Raji (cell line): ENCODE measurements around the gene TRABD2B.

Experiments used
- POLR2A ChIP-seq: IDR thresholded peaks from 2 replicates; pipeline ENCODE4 v1.6.1; 2011; ENCODE audit warnings: low read depth, low read length, control low read depth; ENCODE audit not compliant: insufficient read depth

TRABD2B gene

GRCh38 chr1:47997289-47998200 is at the start of gene TRABD2B:
TRABD2B (minus strand) TSS chr1:47997385.
- no peak for TF ChIP-seq POLR2A

DNA sequence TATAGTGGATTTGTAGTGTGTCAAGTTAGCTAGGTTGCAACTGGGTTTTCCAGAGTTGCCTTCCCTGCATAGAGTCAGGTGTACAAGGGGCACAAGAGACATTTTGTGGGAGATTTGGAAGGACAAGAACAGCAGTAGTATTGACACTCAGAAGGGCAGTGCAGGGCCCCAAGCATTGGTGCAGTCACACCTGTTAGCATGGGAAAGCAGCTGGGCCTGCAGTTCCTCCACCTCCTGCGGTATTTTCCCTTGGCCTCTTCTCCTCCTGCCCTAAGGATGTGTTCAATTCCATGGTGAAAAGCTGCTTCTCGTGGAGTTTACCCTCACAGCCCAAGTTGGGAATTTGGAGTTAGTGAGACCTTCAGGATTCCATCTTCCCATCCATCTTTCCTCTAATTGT is 47.1 kb upstream of the TRABD2B start:
- TF ChIP-seq POLR2A: no peak

DNA sequence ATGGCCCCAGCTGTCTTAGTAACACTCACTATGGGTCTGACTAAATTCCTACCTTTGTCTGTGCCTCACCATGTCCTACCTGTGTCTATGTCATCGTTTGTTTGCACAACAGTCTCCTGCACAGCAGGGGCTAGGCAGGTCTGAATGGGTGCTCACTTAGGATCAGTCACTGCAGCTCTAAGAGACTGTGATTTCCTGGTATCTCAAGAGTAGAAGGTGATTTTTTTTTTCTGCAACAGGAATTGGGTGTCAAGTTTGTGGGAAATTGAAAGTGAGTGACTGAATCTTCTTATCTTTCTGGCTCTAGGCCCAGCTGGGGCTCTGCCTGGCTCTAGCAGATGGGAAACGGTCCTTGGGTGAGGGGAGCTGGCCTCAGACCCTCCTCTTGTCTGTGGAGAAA is 46.4 kb upstream of the TRABD2B start:
- no peak for TF ChIP-seq POLR2A

DNA sequence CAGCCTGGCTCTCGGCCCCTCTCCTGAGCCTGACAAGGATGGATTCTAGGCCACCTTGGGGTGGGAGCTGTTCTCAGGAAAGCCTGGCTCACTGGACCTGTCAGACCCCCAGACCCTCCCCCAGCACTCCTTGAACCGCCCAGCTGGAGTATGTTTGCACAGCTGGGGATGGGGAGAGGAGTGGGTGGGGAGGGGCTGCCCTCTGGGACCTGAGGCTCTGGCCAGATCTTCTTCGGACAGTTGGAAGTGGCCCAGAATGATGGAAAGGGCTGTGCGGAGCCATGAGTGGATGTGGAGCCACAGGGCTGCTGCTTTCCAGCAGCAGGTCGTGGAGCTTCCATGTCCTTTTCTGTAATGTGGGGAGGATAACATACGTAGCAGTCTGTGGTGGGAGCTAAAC is 43.0 kb upstream of the TRABD2B start:
- no peak for TF ChIP-seq POLR2A

GRCh38 chr1:48039088-48040054 is 42.2 kb upstream of the TRABD2B start:
- no peak for TF ChIP-seq POLR2A

GRCh38 chr1:48038270-48038767 is 41.1 kb upstream of the TRABD2B start:
- TF ChIP-seq POLR2A: no peak

DNA sequence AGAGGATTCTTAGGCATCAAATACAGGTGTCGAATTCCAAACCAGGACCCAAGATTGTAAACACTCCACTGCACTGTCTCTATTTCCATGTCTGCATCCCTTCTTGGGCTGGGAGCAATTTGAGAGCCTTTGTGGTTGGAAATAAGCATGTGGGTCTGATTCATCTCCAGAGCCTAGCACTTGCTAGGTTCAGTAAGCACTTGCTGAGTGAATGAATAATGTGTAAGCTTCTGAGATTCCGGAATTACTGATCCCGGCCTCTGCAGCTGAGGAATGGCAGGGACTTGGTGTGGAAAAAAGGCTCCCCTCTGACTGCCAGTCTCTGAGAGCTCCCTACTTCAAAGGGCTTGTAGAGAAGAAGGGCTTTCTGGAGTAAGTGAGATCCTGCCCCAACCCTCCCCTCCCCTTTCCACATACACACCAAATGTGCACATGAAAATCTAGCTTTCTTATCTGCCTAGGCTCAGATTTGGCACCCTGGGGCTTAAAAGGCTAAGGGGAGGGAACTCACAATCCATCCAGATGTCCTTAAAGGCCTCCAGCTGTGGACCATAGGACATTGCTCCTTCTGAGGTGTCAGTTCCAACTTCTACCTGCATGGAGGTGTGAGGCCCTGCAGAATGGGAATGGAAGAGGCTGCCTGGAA is 39.6 kb upstream of the TRABD2B start:
- no peak for TF ChIP-seq POLR2A

DNA sequence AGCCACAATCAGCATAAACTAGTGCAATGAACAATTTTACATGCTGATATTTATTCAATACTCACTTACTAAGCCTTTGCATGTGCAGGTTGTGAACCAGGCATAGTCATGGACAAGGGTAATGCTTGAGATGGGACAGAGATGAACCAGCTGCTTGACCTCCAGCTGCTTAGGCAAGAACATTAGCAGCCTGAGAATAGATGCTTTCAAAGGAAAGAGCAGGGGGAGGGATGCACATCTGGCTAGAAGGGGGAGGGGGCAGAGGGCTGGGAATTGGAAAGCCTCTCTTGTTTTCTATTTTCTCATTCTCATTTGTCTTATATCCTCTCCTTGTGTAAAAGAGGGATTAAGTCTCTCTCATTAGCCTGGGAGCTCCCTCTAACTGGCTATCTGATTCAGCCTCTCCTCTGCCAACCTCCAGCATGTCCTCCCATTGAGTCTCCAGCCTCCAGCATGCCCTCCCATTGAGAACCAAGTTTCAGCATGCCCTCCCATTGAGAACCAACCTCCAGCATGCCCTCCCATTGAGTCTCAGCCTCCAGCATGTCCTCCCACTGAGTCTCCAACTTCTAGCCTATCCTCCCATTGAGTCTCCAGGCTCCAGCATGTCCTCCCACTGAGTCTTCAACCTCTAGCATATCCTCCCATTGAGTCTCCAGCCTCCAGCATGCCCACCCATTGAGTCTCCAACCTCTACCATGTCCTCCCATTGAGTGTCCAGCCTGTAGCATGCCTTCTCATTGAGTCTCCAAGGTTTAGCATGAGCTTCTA is 38.4 kb upstream of the TRABD2B start:
- TF ChIP-seq POLR2A: no peak

- no peak for TF ChIP-seq POLR2A
These were observed 36.4 kb upstream of the TRABD2B start for GRCh38 chr1:48033495-48034045.

DNA sequence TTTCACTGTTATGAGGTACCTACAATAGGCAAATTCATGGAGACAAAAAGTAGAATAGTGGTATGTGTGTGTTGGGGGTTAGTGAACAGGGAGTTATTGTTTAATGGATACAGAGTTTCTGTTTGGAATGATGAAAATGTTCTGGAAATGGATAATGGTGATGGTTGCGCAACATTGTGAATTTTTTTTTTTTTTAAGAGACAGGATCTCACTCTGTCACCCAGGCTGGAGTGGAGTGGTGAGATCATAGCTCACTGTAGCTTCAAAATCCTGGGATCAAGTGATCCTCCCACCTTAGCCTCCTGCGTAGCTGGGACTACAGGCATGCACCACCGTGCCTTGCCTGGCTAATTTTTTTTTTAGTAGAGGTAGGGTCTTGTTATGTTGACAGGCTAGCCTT is 34.5 kb upstream of the TRABD2B start:
- no peak for TF ChIP-seq POLR2A

DNA sequence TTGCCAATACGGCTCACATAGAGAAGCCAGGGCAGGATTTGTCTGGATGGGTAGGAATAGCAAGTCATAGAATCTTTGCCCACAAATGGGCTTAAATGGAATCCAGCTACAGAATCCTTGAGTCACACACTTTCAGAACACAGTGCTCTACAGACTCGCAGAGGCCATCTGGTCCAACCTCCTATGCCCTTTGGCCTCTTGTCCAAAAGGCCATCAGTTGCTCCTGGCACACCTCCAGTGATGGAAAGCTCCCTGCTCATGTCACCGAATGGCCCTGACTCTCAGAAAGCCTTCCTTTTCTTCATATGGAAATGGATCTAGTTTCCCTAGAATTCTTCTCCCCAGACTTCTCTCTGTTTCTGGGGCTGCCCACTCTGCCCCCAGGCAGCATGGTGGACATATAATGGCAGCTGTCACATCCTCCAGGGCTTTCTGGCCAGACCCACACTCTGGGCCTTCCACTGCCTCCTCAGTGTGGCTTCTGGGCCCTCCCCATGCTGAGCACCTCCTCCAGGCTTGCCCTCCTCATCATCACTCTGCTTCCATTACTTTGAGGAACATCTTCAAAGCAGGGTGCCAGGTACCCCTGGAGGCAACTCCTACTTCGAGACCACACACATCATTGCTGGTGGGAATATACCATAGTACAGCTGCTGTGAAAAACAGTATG is 33.6 kb upstream of the TRABD2B start:
- no peak for TF ChIP-seq POLR2A

GRCh38 chr1:48030211-48030610 is 33.0 kb upstream of the TRABD2B start:
- no peak for TF ChIP-seq POLR2A
